ENCODE results near the gene YARS1.

The YARS1 gene

DNA sequence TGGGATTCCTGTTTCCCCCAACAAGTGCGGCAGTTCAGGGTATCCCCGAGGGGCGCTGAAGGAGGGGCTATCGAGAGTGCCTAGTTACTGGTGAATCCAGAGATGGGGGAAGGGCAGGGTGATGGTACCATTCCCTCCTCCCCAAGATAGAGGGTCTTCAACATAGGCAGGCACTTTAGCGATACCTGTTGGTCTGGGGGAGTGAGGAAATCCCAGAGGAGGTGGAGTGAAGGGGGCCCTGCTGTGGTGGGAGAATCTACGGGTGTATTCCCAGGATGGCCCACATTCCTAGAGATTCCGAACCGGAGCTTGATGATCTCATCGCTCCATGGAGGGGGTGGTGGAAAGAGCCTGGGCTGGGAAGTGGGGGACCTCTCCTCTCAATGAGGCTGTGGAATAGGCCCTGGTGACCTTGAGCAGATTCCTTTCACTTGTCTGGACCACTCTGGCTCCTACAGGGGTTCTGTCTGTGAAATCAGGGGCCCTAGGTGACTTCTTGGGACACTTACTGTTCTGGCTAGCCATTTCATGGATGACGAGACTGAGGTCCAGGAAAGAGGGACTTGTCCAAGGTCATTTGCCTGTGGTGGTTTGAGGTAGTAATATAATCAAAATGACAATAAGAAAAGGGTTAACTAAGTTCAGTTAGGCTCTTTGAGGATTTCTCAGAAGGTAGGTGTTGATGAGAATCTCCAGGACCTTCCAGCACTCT, 61.9 kb downstream of the YARS1 start:
- DNase-seq (ENCODE audit: low spot score) = no peak
- Histone ChIP-seq H3K27ac (peak overlapping the region; percentile 35 to 69), H3K4me3 (peak overlapping the region; percentile 71)
- TF ChIP-seq CTCF (IDR thresholded peaks at IDR 0.05) = no peak

GRCh38 chr1:32754317-32755097, 62.7 kb downstream of the YARS1 start:
- peak overlapping the region; percentile 71 for H3K4me3 ChIP-seq
- H3K27ac ChIP-seq = peak overlapping the region; percentile 40 to 69
- TF ChIP-seq CTCF (IDR thresholded peaks at IDR 0.05) = no peak
- no peak for DNase-seq (ENCODE audit: low spot score)

GRCh38 chr1:32753532-32754316, 63.4 kb downstream of the YARS1 start:
- H3K4me3 ChIP-seq = peak overlapping the region; percentile 71
- no peak for TF ChIP-seq CTCF (IDR thresholded peaks at IDR 0.05)
- peak overlapping the region; percentile 40 to 69 for H3K27ac ChIP-seq
- DNase-seq (ENCODE audit: low spot score) = no peak

DNA sequence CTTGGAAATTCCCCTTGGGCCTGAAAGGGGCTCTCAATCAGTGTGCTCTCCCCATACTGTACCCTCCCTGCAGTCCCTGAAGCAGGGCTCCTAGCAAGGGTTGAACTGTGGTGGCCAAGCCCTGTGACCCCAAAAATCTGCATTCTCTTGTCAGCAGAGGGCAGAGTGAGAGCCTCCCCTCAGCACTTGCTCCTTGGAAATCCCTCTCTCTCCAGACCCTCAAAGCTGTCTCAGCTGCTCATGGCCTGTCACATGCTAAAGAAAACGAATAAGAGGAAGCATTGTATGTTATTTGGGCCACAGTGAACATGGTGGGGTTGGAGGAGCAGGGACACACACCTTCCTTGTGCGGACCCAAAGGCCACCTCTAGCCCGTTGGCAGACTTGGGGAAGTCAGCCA, 67.4 kb downstream of the YARS1 start:
- no peak for DNase-seq (ENCODE audit: low spot score)
- Histone ChIP-seq H3K4me3 (no peak overlapping the region), H3K27ac (no peak overlapping the region)
- TF ChIP-seq CTCF (IDR thresholded peaks at IDR 0.05) = no peak

DNA sequence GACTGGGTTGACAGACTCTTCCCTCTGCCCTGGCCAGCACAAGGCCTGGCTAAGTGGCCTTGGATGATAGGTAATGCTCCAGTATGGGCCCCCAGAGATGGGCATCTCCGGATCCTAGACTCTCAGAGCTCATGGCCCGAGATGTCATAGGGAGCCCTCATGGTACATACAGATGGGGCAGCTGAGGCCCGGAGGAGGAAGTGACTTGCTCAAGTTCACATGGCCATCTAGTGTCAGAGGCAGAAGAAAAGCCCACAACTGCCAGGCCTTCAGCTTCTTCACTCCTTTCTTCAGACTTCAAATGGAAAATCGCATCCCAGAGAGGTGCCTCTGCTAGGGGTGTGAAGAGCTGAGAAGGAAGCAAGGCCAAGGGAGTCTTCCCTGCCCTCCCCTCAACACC, 67.8 kb downstream of the YARS1 start:
- Histone ChIP-seq H3K4me3 (no peak overlapping the region), H3K27ac (no peak overlapping the region)
- no peak for DNase-seq (ENCODE audit: low spot score)
- TF ChIP-seq CTCF (IDR thresholded peaks at IDR 0.05) = no peak

GRCh38 chr1:32748926-32749325, 68.2 kb downstream of the YARS1 start:
- Histone ChIP-seq H3K4me3 (no peak overlapping the region), H3K27ac (no peak overlapping the region)
- no peak for DNase-seq (ENCODE audit: low spot score)
- TF ChIP-seq CTCF (IDR thresholded peaks at IDR 0.05) = no peak

Data from coronary artery (tissue), 2 donors.